Measurements from ENCODE around the gene NGLY1.

DNA sequence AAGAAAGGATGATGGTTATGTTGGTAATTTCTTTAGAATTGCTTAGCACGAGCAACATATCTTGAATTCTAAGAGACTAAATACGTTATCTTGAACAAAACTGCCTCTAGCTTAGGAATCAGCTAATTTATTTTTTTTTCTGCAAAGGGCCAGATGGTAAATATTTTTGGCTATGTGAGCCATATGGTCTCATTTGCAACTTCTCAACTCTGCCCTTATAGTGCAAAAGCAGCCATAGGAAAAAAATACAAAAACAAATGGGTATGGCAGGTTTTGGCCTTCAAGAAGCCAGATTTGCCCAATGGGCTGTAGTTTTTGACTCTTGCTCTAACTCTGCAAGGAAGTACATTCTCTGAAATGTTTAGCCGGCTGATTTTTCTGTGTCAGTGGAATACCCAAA, 18.5 kb upstream of the NGLY1 start:
- TF ChIP-seq, protein P1, sequence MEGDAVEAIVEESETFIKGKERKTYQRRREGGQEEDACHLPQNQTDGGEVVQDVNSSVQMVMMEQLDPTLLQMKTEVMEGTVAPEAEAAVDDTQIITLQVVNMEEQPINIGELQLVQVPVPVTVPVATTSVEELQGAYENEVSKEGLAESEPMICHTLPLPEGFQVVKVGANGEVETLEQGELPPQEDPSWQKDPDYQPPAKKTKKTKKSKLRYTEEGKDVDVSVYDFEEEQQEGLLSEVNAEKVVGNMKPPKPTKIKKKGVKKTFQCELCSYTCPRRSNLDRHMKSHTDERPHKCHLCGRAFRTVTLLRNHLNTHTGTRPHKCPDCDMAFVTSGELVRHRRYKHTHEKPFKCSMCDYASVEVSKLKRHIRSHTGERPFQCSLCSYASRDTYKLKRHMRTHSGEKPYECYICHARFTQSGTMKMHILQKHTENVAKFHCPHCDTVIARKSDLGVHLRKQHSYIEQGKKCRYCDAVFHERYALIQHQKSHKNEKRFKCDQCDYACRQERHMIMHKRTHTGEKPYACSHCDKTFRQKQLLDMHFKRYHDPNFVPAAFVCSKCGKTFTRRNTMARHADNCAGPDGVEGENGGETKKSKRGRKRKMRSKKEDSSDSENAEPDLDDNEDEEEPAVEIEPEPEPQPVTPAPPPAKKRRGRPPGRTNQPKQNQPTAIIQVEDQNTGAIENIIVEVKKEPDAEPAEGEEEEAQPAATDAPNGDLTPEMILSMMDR (IDR thresholded peaks at IDR 0.05), result no peak
- TF ChIP-seq ZFX (IDR thresholded peaks at IDR 0.05; ENCODE audit: borderline replicate concordance), result no peak
